HEK293 (cell line): ENCODE results near the gene OST4.

ENCODE experiments used
- CTCF ChIA-PET: fragments of 350-600 bp; formaldehyde crosslinking; extraction: SDS; loops from one replicate; lab custom pipeline; 2021; ENCODE audit warnings: antibody characterized with exemption; lab: Yijun Ruan, JAX
- POLR2A ChIA-PET: fragments of 300-600 bp; formaldehyde crosslinking; extraction: SDS; loops from one replicate; lab custom pipeline; 2020; ENCODE audit warnings: antibody characterized with exemption, inconsistent platforms; lab: Yijun Ruan, JAX
- H3K27ac ChIP-seq: fragments of 200-500 bp; sonication (Bioruptor generic); 2 replicates; pipeline ENCODE4 v1.5.1; 2014; ENCODE audit warnings: low read depth, low read length, control low read depth, inconsistent platforms; ENCODE audit errors: extremely low read depth
- H3K36me3 ChIP-seq, 2 experiments: fragments of 200-500 bp in 1 of 2; sonication (Bioruptor generic) in 1 of 2; 1 replicate in 1 of 2; 2 replicates in 1 of 2; pipeline ENCODE4 v1.5.1; 2014 to 2017; ENCODE audit warnings: inconsistent platforms in 2 of 2, low read length in 2 of 2; ENCODE audit not compliant: control insufficient read depth in 2 of 2, insufficient read depth in 1 of 2
- H3K4me1 ChIP-seq: fragments of 200-500 bp; sonication (Bioruptor generic); 2 replicates; pipeline ENCODE4 v1.5.1; 2014; ENCODE audit warnings: mild to moderate bottlenecking, low read length, inconsistent platforms; ENCODE audit not compliant: control insufficient read depth, insufficient read depth
- H3K4me3 ChIP-seq: 2 replicates; pipeline ENCODE4 v1.5.1; 2011; ENCODE audit warnings: low read depth, mild to moderate bottlenecking, control low read depth, low read length, moderate library complexity
- H3K9me3 ChIP-seq: fragments of 200-500 bp; sonication (Bioruptor generic); 2 replicates; pipeline ENCODE4 v1.5.1; 2014; ENCODE audit warnings: low read depth, low read length, inconsistent platforms; ENCODE audit not compliant: control insufficient read depth, insufficient read depth
- EGR2 ChIP-seq: fragments of 450-650 bp; formaldehyde crosslinking; IDR thresholded peaks from 2 replicates; pipeline ENCODE4 v1.5.1; 2016; ENCODE audit warnings: low read depth, missing biosample characterization, missing genetic modification characterization
- GLIS1 ChIP-seq: fragments of 450-650 bp; formaldehyde crosslinking; IDR thresholded peaks from 2 replicates; pipeline ENCODE4 v1.5.1; 2016; ENCODE audit warnings: missing biosample characterization, missing genetic modification characterization
- HOXA7 ChIP-seq: sonication (generic); formaldehyde crosslinking; IDR thresholded peaks from 2 replicates; pipeline ENCODE4 v1.8.1; 2022; ENCODE audit warnings: missing genetic modification reagents, borderline replicate concordance
- PRDM1 ChIP-seq: fragments of 450-650 bp; formaldehyde crosslinking; IDR thresholded peaks from 2 replicates; pipeline ENCODE4; 2016; ENCODE audit warnings: missing biosample characterization, missing genetic modification characterization
- PRDM10 ChIP-seq: fragments of 450-650 bp; formaldehyde crosslinking; IDR thresholded peaks from 2 replicates; pipeline ENCODE4 v1.5.1; 2016; ENCODE audit warnings: missing biosample characterization, missing genetic modification characterization
- PRDM6 ChIP-seq: fragments of 450-650 bp; formaldehyde crosslinking; IDR thresholded peaks from 2 replicates; pipeline ENCODE4 v1.5.1; 2017; ENCODE audit warnings: missing biosample characterization, missing genetic modification characterization
- RBAK ChIP-seq: fragments of 450-650 bp; formaldehyde crosslinking; IDR thresholded peaks from 2 replicates; pipeline ENCODE4 v1.5.1; 2016; ENCODE audit warnings: missing biosample characterization, missing genetic modification characterization
- TCF7L2 ChIP-seq: IDR thresholded peaks from 2 replicates; pipeline ENCODE4 v1.6.1; 2011; ENCODE audit warnings: low read depth, mild to moderate bottlenecking, inconsistent platforms, low read length, moderate library complexity, borderline replicate concordance
- YY1 ChIP-seq: fragments of 450-650 bp; formaldehyde crosslinking; IDR thresholded peaks from 2 replicates; pipeline ENCODE4 v1.5.1; 2018; ENCODE audit warnings: missing biosample characterization, missing genetic modification characterization
- ZBTB20 ChIP-seq: fragments of 450-650 bp; formaldehyde crosslinking; IDR thresholded peaks from 2 replicates; pipeline ENCODE4 v1.5.1; 2016; ENCODE audit warnings: missing biosample characterization, missing genetic modification characterization
- ZBTB44 ChIP-seq: fragments of 450-650 bp; IDR thresholded peaks from 2 replicates; pipeline ENCODE4 v1.5.1; 2018; ENCODE audit warnings: missing biosample characterization, mild to moderate bottlenecking, missing genetic modification characterization
- ZFP41 ChIP-seq: fragments of 450-650 bp; formaldehyde crosslinking; IDR thresholded peaks from 2 replicates; pipeline ENCODE4 v1.5.1; 2016; ENCODE audit warnings: missing biosample characterization, missing genetic modification characterization, borderline replicate concordance
- ZNF121 ChIP-seq: fragments of 450-650 bp; formaldehyde crosslinking; IDR thresholded peaks from 2 replicates; pipeline ENCODE4 v1.5.1; 2016; ENCODE audit warnings: missing biosample characterization, missing genetic modification characterization
- ZNF211 ChIP-seq: fragments of 450-650 bp; formaldehyde crosslinking; IDR thresholded peaks from 2 replicates; pipeline ENCODE4 v1.5.1; 2016; ENCODE audit warnings: low read depth, missing biosample characterization, missing genetic modification characterization
- ZNF311 ChIP-seq: fragments of 450-650 bp; formaldehyde crosslinking; IDR thresholded peaks from 2 replicates; pipeline ENCODE4 v1.5.1; 2017; ENCODE audit warnings: missing biosample characterization, missing genetic modification characterization, borderline replicate concordance
- ZNF354C ChIP-seq: fragments of 450-650 bp; formaldehyde crosslinking; IDR thresholded peaks from 2 replicates; pipeline ENCODE4 v1.5.1; 2016; ENCODE audit warnings: missing biosample characterization, missing genetic modification characterization, low read depth, borderline replicate concordance
- ZNF366 ChIP-seq: fragments of 450-650 bp; formaldehyde crosslinking; conservative IDR thresholded peaks from 2 replicates; pipeline ENCODE4 v1.5.1; 2016; ENCODE audit warnings: missing biosample characterization, missing genetic modification characterization
- ZNF394 ChIP-seq: fragments of 450-650 bp; formaldehyde crosslinking; IDR thresholded peaks from 2 replicates; pipeline ENCODE4 v1.5.1; 2016; ENCODE audit warnings: missing biosample characterization, missing genetic modification characterization, mild to moderate bottlenecking, moderate library complexity, borderline replicate concordance
- ZNF416 ChIP-seq: fragments of 450-650 bp; formaldehyde crosslinking; IDR thresholded peaks from 2 replicates; pipeline ENCODE4 v1.5.1; 2016; ENCODE audit warnings: missing biosample characterization, missing genetic modification characterization
- ZNF530 ChIP-seq: fragments of 450-650 bp; formaldehyde crosslinking; IDR thresholded peaks from 2 replicates; pipeline ENCODE4 v1.5.1; 2016; ENCODE audit warnings: low read depth, missing biosample characterization, missing genetic modification characterization
- ZNF610 ChIP-seq: fragments of 450-650 bp; formaldehyde crosslinking; IDR thresholded peaks from 2 replicates; pipeline ENCODE4 v1.5.1; 2016; ENCODE audit warnings: missing biosample characterization, missing genetic modification characterization, borderline replicate concordance
- ZNF692 ChIP-seq: fragments of 450-650 bp; formaldehyde crosslinking; IDR thresholded peaks from 2 replicates; pipeline ENCODE4 v1.5.1; 2016; ENCODE audit warnings: missing biosample characterization, missing genetic modification characterization
- ZNF777 ChIP-seq: fragments of 450-650 bp; formaldehyde crosslinking; IDR thresholded peaks from 2 replicates; pipeline ENCODE4 v1.5.1; 2017; ENCODE audit warnings: missing biosample characterization, missing genetic modification characterization, borderline replicate concordance
- ZSCAN16 ChIP-seq: fragments of 450-650 bp; formaldehyde crosslinking; IDR thresholded peaks from 2 replicates; pipeline ENCODE4 v1.5.1; 2016; ENCODE audit warnings: missing biosample characterization, missing genetic modification characterization

Gene OST4

GRCh38 chr2:27108221-27108620, 36.8 kb upstream of the OST4 start:
- CTCF ChIA-PET, result interaction anchor here (1.6 to 1.8 kb wide), 2 partner anchors 9 to 195 kb away, joined by 5 to 6 read pairs; no protein-coding TSS in a partner anchor
- no peaks in the 10 kb centered on the region for H3K4me1 ChIP-seq
- TF ChIP-seq ZNF311 (no peak), ZNF354C (tag by site-specific recombination) (no peak), YY1 (no peak)
- TF ChIP-seq, all 188 proteins: peak for 0
- Histone ChIP-seq H3K9me3 (no peaks in the 10 kb centered on the region), H3K27ac (no peak overlapping the region), H3K4me3 (no peak overlapping the region), H3K36me3 (no peaks in the 10 kb centered on the region; a peak in 1 of 3 replicates)
- POLR2A ChIA-PET, result interaction anchor here (0.7 to 1.1 kb wide), 2 partner anchors 26 to 321 kb away, joined by 5 to 6 read pairs; partner anchors contain the start of gene PREB

- TF ChIP-seq HOXA7 (no peak), PRDM1 (tag by site-specific recombination) (peak; percentile 51; the same call in 1 of the 2 replicates), RBAK (no peak), ZNF416 (no peak), ZBTB44 (tag by site-specific recombination) (no peak)
- CTCF ChIA-PET, result interaction anchor here (0.7 to 1.3 kb wide), 4 partner anchors 9 to 174 kb away, joined by 3 to 6 read pairs (median 5); no protein-coding TSS in a partner anchor
- no peaks in the 10 kb centered on the region for H3K4me1 ChIP-seq
- no peaks in the 10 kb centered on the region; a peak in 1 of 3 replicates for H3K36me3 ChIP-seq
- H3K9me3 ChIP-seq, result no peaks in the 10 kb centered on the region
- H3K27ac ChIP-seq, result no peak overlapping the region
- H3K4me3 ChIP-seq, result no peak overlapping the region
- POLR2A ChIA-PET, result no interaction called here
Measured at GRCh38 chr2:27105981-27106380, 34.5 kb upstream of the OST4 start.

GRCh38 chr2:27102329-27102728, 30.9 kb upstream of the OST4 start:
- Histone ChIP-seq H3K4me1 (no peaks in the 10 kb centered on the region), H3K4me3 (no peak overlapping the region), H3K36me3 (peaks cover 0 to 21% of the 10 kb centered on the region in 2 experiments; a peak in 1 of 3 replicates), H3K9me3 (no peaks in the 10 kb centered on the region), H3K27ac (no peak overlapping the region)
- CTCF ChIA-PET, result interaction anchor here (0.6 to 4.9 kb wide), 6 partner anchors 67 to 582 kb away, joined by 3 to 42 read pairs (median 4); no protein-coding TSS in a partner anchor
- POLR2A ChIA-PET, result interaction anchor here (0.6 kb wide), 1 partner anchor 143 kb away, joined by 3 read pairs; no protein-coding TSS in a partner anchor
- no peak for TF ChIP-seq EGR2 (tag by site-specific recombination)
- TF ChIP-seq ZNF121, result no peak
- no peak for TF ChIP-seq GLIS1
- TF ChIP-seq PRDM10, result no peak
- TF ChIP-seq ZBTB20, result no peak
- TF ChIP-seq ZNF366 (tag by site-specific recombination), result no peak
- no peak for TF ChIP-seq PRDM6 (tag by site-specific recombination)
- no peak for TF ChIP-seq ZNF777 (tag by site-specific recombination)
- TF ChIP-seq ZNF530 (tag by site-specific recombination), result no peak
- no peak for TF ChIP-seq ZNF610 (tag by site-specific recombination)
- no peak for TF ChIP-seq ZNF692 (tag by site-specific recombination)
- no peak for TF ChIP-seq ZSCAN16 (tag by site-specific recombination)
- TF ChIP-seq ZFP41 (tag by site-specific recombination), result no peak
- TF ChIP-seq ZNF211 (tag by site-specific recombination), result no peak
- no peak for TF ChIP-seq TCF7L2
- no peak for TF ChIP-seq ZNF394 (tag by site-specific recombination)
